ENCODE measurements around the gene NSL1. TPM values are rescaled to one million over a fixed set of nuclear protein-coding genes. Genes with fewer than 3 reads are reported as not detected.

The NSL1 gene
- polyA plus RNA-seq, 1 donor (not counting 4 experiments of a cell fraction or from before 2014, with no cell fraction given): 25.5 TPM

DNA sequence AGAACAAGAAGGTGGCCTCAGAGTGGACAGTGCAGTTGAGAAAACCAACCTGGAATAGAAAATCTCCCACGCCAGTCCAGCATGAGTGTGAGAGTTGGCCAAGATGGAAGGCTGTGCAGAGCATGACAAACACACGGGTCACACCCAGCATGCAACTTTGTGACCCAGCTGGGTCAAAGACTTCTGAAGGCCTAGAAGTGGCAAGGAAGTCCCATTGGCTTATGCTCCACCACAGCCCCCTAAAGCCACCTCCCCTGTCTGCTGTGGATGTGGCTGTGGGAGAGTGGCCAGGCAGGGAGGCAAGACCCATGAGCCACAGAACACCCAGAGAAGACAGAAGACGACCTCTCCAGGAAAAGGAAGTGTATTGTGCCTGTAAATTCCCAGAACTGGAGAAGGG, 105.5 kb downstream of the NSL1 start:
- H3K79me2 ChIP-seq (ENCODE audit: control insufficient read depth, insufficient read depth, low read length): no peaks in the 10 kb centered on the region
- H3K27me3 ChIP-seq (ENCODE audit: control insufficient read depth, extremely low read depth, insufficient read depth, low read length): peaks cover 36% of the 10 kb centered on the region
- DNase-seq (ENCODE audit: low read depth, low spot score) (no peak), FAIRE-seq (no peak)
- H3K9ac ChIP-seq (ENCODE audit: control insufficient read depth, extremely low read depth, insufficient read depth, low read length): no peak overlapping the region
- H4K20me1 ChIP-seq (ENCODE audit: control insufficient read depth, extremely low read depth, insufficient read depth, low read length): no peaks in the 10 kb centered on the region
- no peaks in the 10 kb centered on the region for H3K4me1 ChIP-seq (ENCODE audit: control insufficient read depth, extremely low read depth, insufficient read depth, low read length)
- H3K36me3 ChIP-seq (ENCODE audit: control insufficient read depth in 2 of 2, extremely low read depth in 1 of 2, insufficient read depth in 2 of 2, low read length in 2 of 2): no peaks in the 10 kb centered on the region
- TF ChIP-seq, protein P1, sequence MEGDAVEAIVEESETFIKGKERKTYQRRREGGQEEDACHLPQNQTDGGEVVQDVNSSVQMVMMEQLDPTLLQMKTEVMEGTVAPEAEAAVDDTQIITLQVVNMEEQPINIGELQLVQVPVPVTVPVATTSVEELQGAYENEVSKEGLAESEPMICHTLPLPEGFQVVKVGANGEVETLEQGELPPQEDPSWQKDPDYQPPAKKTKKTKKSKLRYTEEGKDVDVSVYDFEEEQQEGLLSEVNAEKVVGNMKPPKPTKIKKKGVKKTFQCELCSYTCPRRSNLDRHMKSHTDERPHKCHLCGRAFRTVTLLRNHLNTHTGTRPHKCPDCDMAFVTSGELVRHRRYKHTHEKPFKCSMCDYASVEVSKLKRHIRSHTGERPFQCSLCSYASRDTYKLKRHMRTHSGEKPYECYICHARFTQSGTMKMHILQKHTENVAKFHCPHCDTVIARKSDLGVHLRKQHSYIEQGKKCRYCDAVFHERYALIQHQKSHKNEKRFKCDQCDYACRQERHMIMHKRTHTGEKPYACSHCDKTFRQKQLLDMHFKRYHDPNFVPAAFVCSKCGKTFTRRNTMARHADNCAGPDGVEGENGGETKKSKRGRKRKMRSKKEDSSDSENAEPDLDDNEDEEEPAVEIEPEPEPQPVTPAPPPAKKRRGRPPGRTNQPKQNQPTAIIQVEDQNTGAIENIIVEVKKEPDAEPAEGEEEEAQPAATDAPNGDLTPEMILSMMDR (optimal IDR thresholded peaks at IDR 0.05 in 1 of 3, IDR thresholded peaks at IDR 0.05 in 1 of 3, conservative IDR thresholded peaks at IDR 0.05 in 1 of 3; ENCODE audit: extremely low read depth in 1 of 3, insufficient read depth in 2 of 3, low read length in 3 of 3): no peak
- TF ChIP-seq EZH2 (IDR thresholded peaks at IDR 0.05; ENCODE audit: low read length): no peak
- no peak overlapping the region for H3K4me2 ChIP-seq (ENCODE audit: control insufficient read depth, extremely low read depth, insufficient read depth, low read depth, low read length)
- H3K4me3 ChIP-seq (ENCODE audit: control insufficient read depth in 2 of 3, extremely low read depth in 1 of 3, insufficient read depth in 2 of 3, low read depth in 1 of 3, low read length in 3 of 3): no peak overlapping the region
- no peaks in the 10 kb centered on the region for H3K9me1 ChIP-seq (ENCODE audit: control insufficient read depth, extremely low read depth, insufficient read depth, low read length)
- dilution Hi-C loops (cut with MboI; ENCODE audit: extremely low pct_ligation_motif_present, low sequenced_read_pairs): no loop called here
- no peak overlapping the region for H2AFZ ChIP-seq (ENCODE audit: control insufficient read depth, low read length)
- H3K27ac ChIP-seq (ENCODE audit: control insufficient read depth, insufficient read depth, low read length): no peak overlapping the region
- H3K9me3 ChIP-seq (ENCODE audit: control insufficient read depth, low read depth, low read length): no peaks in the 10 kb centered on the region

DNA sequence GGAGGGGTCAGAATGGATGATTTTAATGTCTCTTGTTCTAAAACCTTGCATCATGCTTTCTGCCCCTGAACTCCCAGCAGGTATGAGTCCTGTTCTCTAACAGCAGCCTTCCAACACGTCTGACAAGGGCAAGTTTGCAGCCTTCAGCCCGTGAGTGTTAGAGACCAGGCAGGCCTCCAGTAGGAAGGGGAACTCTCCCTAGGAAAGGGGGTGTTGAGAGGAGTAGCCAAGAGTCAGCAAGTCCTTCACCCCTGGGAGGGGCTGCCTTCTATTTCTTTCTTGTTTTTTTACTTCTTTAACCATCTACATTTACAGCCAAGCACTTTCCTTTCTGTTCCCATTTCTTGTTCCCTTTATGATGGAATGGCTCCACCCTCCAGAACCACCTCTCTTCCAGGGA, 106.1 kb downstream of the NSL1 start:
- H4K20me1 ChIP-seq (ENCODE audit: control insufficient read depth, extremely low read depth, insufficient read depth, low read length): no peaks in the 10 kb centered on the region
- dilution Hi-C loops (cut with MboI; ENCODE audit: extremely low pct_ligation_motif_present, low sequenced_read_pairs): no loop called here
- H2AFZ ChIP-seq (ENCODE audit: control insufficient read depth, low read length): no peak overlapping the region
- FAIRE-seq: no peak
- no peaks in the 10 kb centered on the region for H3K4me1 ChIP-seq (ENCODE audit: control insufficient read depth, extremely low read depth, insufficient read depth, low read length)
- H3K9ac ChIP-seq (ENCODE audit: control insufficient read depth, extremely low read depth, insufficient read depth, low read length): no peak overlapping the region
- DNase-seq (ENCODE audit: low read depth, low spot score): no peak
- H3K27me3 ChIP-seq (ENCODE audit: control insufficient read depth, extremely low read depth, insufficient read depth, low read length): peaks cover 36% of the 10 kb centered on the region
- H3K9me3 ChIP-seq (ENCODE audit: control insufficient read depth, low read depth, low read length): no peaks in the 10 kb centered on the region
- no peak overlapping the region for H3K4me2 ChIP-seq (ENCODE audit: control insufficient read depth, extremely low read depth, insufficient read depth, low read depth, low read length)
- no peak overlapping the region for H3K27ac ChIP-seq (ENCODE audit: control insufficient read depth, insufficient read depth, low read length)
- H3K9me1 ChIP-seq (ENCODE audit: control insufficient read depth, extremely low read depth, insufficient read depth, low read length): no peaks in the 10 kb centered on the region
- TF ChIP-seq EZH2 (IDR thresholded peaks at IDR 0.05; ENCODE audit: low read length): no peak
- TF ChIP-seq, protein P1 (optimal IDR thresholded peaks at IDR 0.05 in 1 of 3, IDR thresholded peaks at IDR 0.05 in 1 of 3, conservative IDR thresholded peaks at IDR 0.05 in 1 of 3; ENCODE audit: extremely low read depth in 1 of 3, insufficient read depth in 2 of 3, low read length in 3 of 3): no peak
- no peaks in the 10 kb centered on the region for H3K36me3 ChIP-seq (ENCODE audit: control insufficient read depth in 2 of 2, extremely low read depth in 1 of 2, insufficient read depth in 2 of 2, low read length in 2 of 2)
- no peak overlapping the region for H3K4me3 ChIP-seq (ENCODE audit: control insufficient read depth in 2 of 3, extremely low read depth in 1 of 3, insufficient read depth in 2 of 3, low read depth in 1 of 3, low read length in 3 of 3)
- no peaks in the 10 kb centered on the region for H3K79me2 ChIP-seq (ENCODE audit: control insufficient read depth, insufficient read depth, low read length)

All from keratinocyte (primary cell).